H1 (cell line): ENCODE data around the gene METTL22. TPM values are rescaled to one million over a fixed set of nuclear protein-coding genes. Genes with fewer than 3 reads are reported as not detected.

ENCODE experiments used
- CTCF ChIA-PET: fragments of 300-600 bp; sonication (Branson Sonifier 250); formaldehyde crosslinking; loops from one replicate; lab custom pipeline; 2021; ENCODE audit not compliant: partially characterized antibody; lab: Charles Lee
- POLR2A ChIA-PET: fragments of 300-600 bp; sonication (Branson Sonifier 250); formaldehyde crosslinking; loops from one replicate; lab custom pipeline; 2021; ENCODE audit warnings: inconsistent platforms; ENCODE audit not compliant: partially characterized antibody; lab: Charles Lee
- DNase-seq, 2 experiments: peaks; one replicate each; pipeline versions ENCODE4 v3.0.0 to v3.0.0-alpha.2; 2010 to 2022; ENCODE audit warnings: low spot score in 2 of 2, low read depth in 1 of 2, mixed read lengths in 1 of 2
- FAIRE-seq: peaks from 2 replicates; lab custom pipeline; 2011; peaks lifted over from hg19 to GRCh38; lab: Jason Lieb, UNC
- H2AFZ ChIP-seq: 2 replicates; pipeline ENCODE4 v1.8.1; 2012; ENCODE audit warnings: low read length, inconsistent platforms
- H2AK5ac ChIP-seq: 2 replicates; pipeline ENCODE4 v1.6.1; 2013; ENCODE audit warnings: low read depth, low read length
- H2BK120ac ChIP-seq: replicated peaks from 2 replicates; pipeline ENCODE3; 2013; ENCODE audit warnings: low read depth, low read length, inconsistent platforms
- H2BK12ac ChIP-seq: 2 replicates; pipeline ENCODE4 v1.6.1; 2013; ENCODE audit warnings: low read depth, low read length
- H2BK15ac ChIP-seq: 2 replicates; pipeline ENCODE4 v1.6.1; 2013; ENCODE audit warnings: low read length
- H2BK20ac ChIP-seq: 2 replicates; pipeline ENCODE4 v1.6.1; 2013; ENCODE audit warnings: low read length
- H2BK5ac ChIP-seq: 2 replicates; pipeline ENCODE4 v1.6.1; 2013; ENCODE audit warnings: low read depth, low read length
- H3K14ac ChIP-seq: 2 replicates; pipeline ENCODE4 v1.6.1; 2013; ENCODE audit warnings: inconsistent platforms; ENCODE audit not compliant: insufficient read length
- H3K18ac ChIP-seq: 2 replicates; pipeline ENCODE4 v1.6.1; 2013; ENCODE audit warnings: low read length; ENCODE audit errors: extremely low read depth
- H3K23ac ChIP-seq: 2 replicates; pipeline ENCODE4 v1.6.1; 2013; ENCODE audit warnings: inconsistent platforms; ENCODE audit not compliant: insufficient read length
- H3K23me2 ChIP-seq: 2 replicates; pipeline ENCODE4 v1.6.1; 2013; ENCODE audit warnings: low read depth, low read length
- H3K27ac ChIP-seq: 2 replicates; pipeline ENCODE4 v1.6.1; 2011; ENCODE audit warnings: low read depth, low read length, inconsistent platforms
- H3K27me3 ChIP-seq, 4 experiments: replicated peaks in 1 of 4; 1 replicate in 1 of 4; 2 replicates in 3 of 4; pipeline versions ENCODE4 v1.6.1 to v1.8.1; 2011 to 2013; ENCODE audit warnings: low read length in 3 of 4, mild to moderate bottlenecking in 3 of 4, inconsistent platforms in 2 of 4, mixed read lengths in 2 of 4, moderate library complexity in 1 of 4; ENCODE audit not compliant: control insufficient read depth in 3 of 4, insufficient read depth in 3 of 4; ENCODE audit errors: extremely low read depth in 1 of 4
- H3K36me3 ChIP-seq, 4 experiments: 2 replicates each; pipeline versions ENCODE4 v1.6.1 to v1.8.1; 2011 to 2013; ENCODE audit warnings: mild to moderate bottlenecking in 4 of 4, low read length in 3 of 4, moderate library complexity in 2 of 4, control low read depth in 1 of 4, inconsistent platforms in 1 of 4; ENCODE audit not compliant: insufficient read depth in 4 of 4, control insufficient read depth in 2 of 4
- H3K4ac ChIP-seq: replicated peaks from 2 replicates; pipeline ENCODE3; 2013; ENCODE audit warnings: low read length, low read depth, mixed read lengths, inconsistent platforms; ENCODE audit not compliant: insufficient read length
- H3K4me1 ChIP-seq, 4 experiments: replicated peaks in 1 of 4; 1 replicate in 1 of 4; 2 replicates in 3 of 4; pipeline versions ENCODE4 v1.6.1 to v1.8.1; 2011 to 2013; ENCODE audit warnings: low read length in 3 of 4, inconsistent platforms in 2 of 4, mixed read lengths in 1 of 4; ENCODE audit not compliant: insufficient read depth in 4 of 4, control insufficient read depth in 3 of 4
- H3K4me2 ChIP-seq, 2 experiments: 2 replicates each; pipeline versions ENCODE4 v1.6.1 to v1.8.1; 2011 to 2013; ENCODE audit warnings: low read depth in 2 of 2, low read length in 2 of 2, control low read depth in 1 of 2, inconsistent platforms in 1 of 2, mild to moderate bottlenecking in 1 of 2; ENCODE audit not compliant: insufficient read depth in 1 of 2
- H3K4me3 ChIP-seq, 4 experiments: fragments of 200-600, 300-600 bp in 1 of 4; sonication (generic), shearing (Covaris generic), sonication (Bioruptor Twin) in 1 of 4; 2 replicates each; pipeline versions ENCODE4 v1.5.1 to v1.8.1; 2011 to 2016; ENCODE audit warnings: low read length in 4 of 4, low read depth in 3 of 4, control low read depth in 2 of 4, inconsistent platforms in 2 of 4, mild to moderate bottlenecking in 2 of 4, mixed read lengths in 1 of 4, moderate library complexity in 1 of 4; ENCODE audit not compliant: insufficient read depth in 2 of 4; ENCODE audit errors: extremely low read depth in 1 of 4
- H3K56ac ChIP-seq: replicated peaks from 2 replicates; pipeline ENCODE3; 2013; ENCODE audit warnings: low read depth, mild to moderate bottlenecking, mixed read lengths, low read length, inconsistent platforms; ENCODE audit not compliant: insufficient read length
- H3K79me1 ChIP-seq: 2 replicates; pipeline ENCODE4 v1.6.1; 2013; ENCODE audit warnings: low read depth, low read length, control low read depth
- H3K79me2 ChIP-seq, 2 experiments: 2 replicates each; pipeline versions ENCODE4 v1.6.1 to v1.8.1; 2012 to 2013; ENCODE audit warnings: low read length in 2 of 2, mild to moderate bottlenecking in 2 of 2, inconsistent platforms in 1 of 2; ENCODE audit not compliant: insufficient read depth in 2 of 2, control insufficient read depth in 1 of 2
- H3K9ac ChIP-seq, 4 experiments: replicated peaks in 1 of 4; 1 replicate in 1 of 4; 2 replicates in 3 of 4; pipeline versions ENCODE4 v1.6.1 to v1.8.1; 2011 to 2013; ENCODE audit warnings: low read depth in 3 of 4, low read length in 3 of 4, control low read depth in 2 of 4, mild to moderate bottlenecking in 2 of 4, moderate library complexity in 2 of 4, inconsistent platforms in 1 of 4; ENCODE audit errors: extremely low read depth in 1 of 4
- H3K9me3 ChIP-seq, 2 experiments: 2 replicates each; pipeline versions ENCODE4 v1.6.1 to v1.8.1; 2012 to 2013; ENCODE audit warnings: mild to moderate bottlenecking in 2 of 2, moderate library complexity in 2 of 2, control low read depth in 1 of 2, inconsistent platforms in 1 of 2, low read depth in 1 of 2, low read length in 1 of 2, mixed read lengths in 1 of 2; ENCODE audit not compliant: insufficient read depth in 2 of 2
- H4K20me1 ChIP-seq, 2 experiments: replicated peaks in 1 of 2; 2 replicates each; pipeline versions ENCODE3 to v1.8.1; 2011 to 2013; ENCODE audit warnings: inconsistent platforms in 2 of 2, low read length in 2 of 2, mild to moderate bottlenecking in 1 of 2; ENCODE audit not compliant: insufficient read depth in 2 of 2, control insufficient read depth in 1 of 2
- H4K5ac ChIP-seq: 2 replicates; pipeline ENCODE4 v1.6.1; 2013; ENCODE audit warnings: low read length, low read depth, mixed read lengths, inconsistent platforms; ENCODE audit not compliant: insufficient read length
- H4K8ac ChIP-seq: 2 replicates; pipeline ENCODE4 v1.8.0; 2013; ENCODE audit warnings: mild to moderate bottlenecking, moderate library complexity, low read length, inconsistent platforms; ENCODE audit not compliant: insufficient read depth; ENCODE audit errors: extremely low read depth
- H4K91ac ChIP-seq: replicated peaks from 2 replicates; pipeline ENCODE3; 2013; ENCODE audit warnings: low read length, mixed read lengths, inconsistent platforms; ENCODE audit not compliant: insufficient read length
- ASH2L ChIP-seq: fragments of 200-600, 300-600 bp; sonication (generic); IDR thresholded peaks from one replicate; pipeline ENCODE4 v1.7.1; 2017; ENCODE audit warnings: low read length
- CBX5 ChIP-seq: fragments of 300-800, 300-1000 bp; sonication (generic); IDR thresholded peaks from 2 replicates; pipeline ENCODE4 v1.7.1; 2016; ENCODE audit warnings: antibody characterized with exemption, low read length, low read depth
- CREB1 ChIP-seq: IDR thresholded peaks from 2 replicates; pipeline ENCODE4 v1.6.1; 2012; ENCODE audit warnings: inconsistent platforms
- CTBP2 ChIP-seq: IDR thresholded peaks from 2 replicates; pipeline ENCODE4 v1.7.0; 2011; ENCODE audit warnings: borderline replicate concordance, mild to moderate bottlenecking, moderate library complexity, mixed read lengths, low read length; ENCODE audit not compliant: insufficient read depth, insufficient read length
- KDM4A ChIP-seq: IDR thresholded peaks from one replicate; pipeline ENCODE4 v1.7.1; 2012; ENCODE audit warnings: low read depth, mild to moderate bottlenecking, moderate library complexity, low read length, inconsistent platforms; ENCODE audit not compliant: severe bottlenecking
- PHF8 ChIP-seq: fragments of 200-600 bp; sonication (generic); conservative IDR thresholded peaks from 2 replicates; pipeline ENCODE4 v1.7.1; 2012; ENCODE audit warnings: low read depth, mild to moderate bottlenecking, inconsistent platforms, low read length, moderate library complexity
- POLR2A ChIP-seq, 2 experiments: IDR thresholded peaks; 1 replicate in 1 of 2; 2 replicates in 1 of 2; pipeline ENCODE4 v1.6.1; 2011; ENCODE audit warnings: low read depth in 2 of 2, low read length in 2 of 2, mild to moderate bottlenecking in 2 of 2; ENCODE audit errors: control extremely low read depth in 1 of 2
- RXRA ChIP-seq: IDR thresholded peaks from 2 replicates; pipeline ENCODE4 v1.6.1; 2011; ENCODE audit warnings: low read depth, mild to moderate bottlenecking, low read length, moderate library complexity; ENCODE audit not compliant: insufficient read depth
- SP4 ChIP-seq: IDR thresholded peaks from 2 replicates; pipeline ENCODE4 v1.6.1; 2012; ENCODE audit warnings: low read length, inconsistent platforms
- SUZ12 ChIP-seq: fragments of 200-600 bp; sonication (generic); IDR thresholded peaks from 2 replicates; pipeline ENCODE4 v1.6.1; 2012; ENCODE audit warnings: mild to moderate bottlenecking, inconsistent platforms, low read length, moderate library complexity, mixed read lengths
- TAF1 ChIP-seq: IDR thresholded peaks from 2 replicates; pipeline ENCODE4 v1.6.1; 2011; ENCODE audit warnings: mild to moderate bottlenecking, low read depth, low read length
- TBP ChIP-seq: IDR thresholded peaks from 2 replicates; pipeline ENCODE4 v1.6.1; 2011; ENCODE audit warnings: low read depth, low read length, improper control_type of control experiment
- TEAD4 ChIP-seq: IDR thresholded peaks from 2 replicates; pipeline ENCODE4 v1.6.1; 2012; ENCODE audit warnings: low read depth, low read length, inconsistent platforms, mixed read lengths
- WGBS, 2 experiments: shearing (Covaris generic) in 1 of 2; methylation state at CpG; one replicate each; pipeline versions ENCODE4 v1.1.6 to v1.1.7; 2013 to 2015; ENCODE audit warnings: low lambda C conversion rate in 2 of 2, mixed read lengths in 2 of 2, inconsistent platforms in 1 of 2, low coverage in 1 of 2, missing lambda C conversion rate in 1 of 2; ENCODE audit not compliant: insufficient replicate concordance in 2 of 2, insufficient coverage in 1 of 2, insufficient read length in 1 of 2; ENCODE audit errors: extremely low coverage in 1 of 2, missing lambda C conversion rate in 1 of 2; 5-methylcytosine and 5-hydroxymethylcytosine counted together
- polyA plus RNA-seq, 7 experiments: library from polyadenylated mRNA; depleted of rRNA in 3 of 7; stranded (reverse) in 5 of 7; unstranded in 2 of 7; fragments of >200 nt in 5 of 7; fragments of 200-250 nt in 2 of 7; gene quantifications; 1 replicate in 5 of 7; 2 replicates in 1 of 7; 4 replicates in 1 of 7; pipeline versions ENCODE4 v1.2.1 to v1.2.3, GENCODE V29; 2011 to 2013; ENCODE audit warnings: missing spikeins in 2 of 7, mixed read lengths in 2 of 7
- total RNA-seq: library from RNA; stranded (reverse); fragmentation: NEBNext Ultra II Directional; extraction: Animal tissue kit (Norgen Biotek cat#: 25700); gene quantifications from 2 replicates; pipeline ENCODE4 v1.2.1, GENCODE V29; 2021

METTL22 gene
- total and polyA plus RNA-seq, 2 of the 8 experiments (the other 6 are each of a cell fraction or from before 2014, with no cell fraction given), result 56.7 to 85.2 TPM

DNA sequence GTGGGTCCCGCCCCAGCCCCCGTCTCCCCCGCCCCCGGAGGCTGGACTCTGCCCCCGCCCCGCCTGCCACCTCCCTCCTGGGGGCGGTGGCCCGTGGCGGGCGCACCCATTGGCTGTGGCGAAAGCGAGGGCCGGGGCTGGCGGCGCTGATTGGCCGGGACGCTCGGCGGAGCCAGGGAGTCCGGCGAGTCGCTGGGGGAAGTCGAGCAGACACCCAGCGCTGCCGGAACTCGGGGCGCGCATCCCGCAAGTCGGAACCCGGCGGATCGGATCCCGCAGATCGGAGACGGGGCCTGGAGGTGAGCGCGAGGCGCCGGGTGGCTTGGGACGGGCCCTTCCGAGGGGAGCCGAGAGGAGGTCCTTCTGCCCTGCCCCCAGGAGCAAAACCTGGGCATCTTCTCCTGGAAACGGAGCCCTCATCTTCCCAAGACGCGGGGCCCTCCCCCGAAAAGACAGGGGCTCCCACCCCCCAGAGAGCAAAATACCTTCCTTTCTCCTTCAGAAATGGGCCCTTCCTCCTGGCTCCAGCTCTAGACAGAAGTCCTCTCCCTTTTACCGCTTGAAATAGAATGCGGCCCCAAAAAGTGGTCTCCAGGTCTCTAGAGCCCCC lies 53.0 kb downstream of the METTL22 start, which contains the start of gene ABAT:
Gene ABAT, plus strand, starts transcription at position 205 of the 610 bp plus-strand sequence. CDS start 61,123 bp downstream, outside the sequence.
- H3K27ac ChIP-seq, result no peak within 1 kb of the TSS
- H3K79me1 ChIP-seq, result no peaks in the 10 kb centered on the region
- no peaks in the 10 kb centered on the region for H3K9me3 ChIP-seq
- H3K4me2 ChIP-seq, result peak within 1 kb of the TSS; percentile 84 to 86
- DNase-seq (peak in 1 of 2 experiments; percentile 91), FAIRE-seq (no peak)
- peak within 1 kb of the TSS; percentile 3 to 80 (median 34); a peak in 4 of 7 replicates for H3K9ac ChIP-seq
- no peak within 1 kb of the TSS; the same call in 1 of the 2 replicates for H2BK5ac ChIP-seq
- H3K4me3 ChIP-seq, result peak within 1 kb of the TSS; percentile 49 to 86 (median 66)
- no peak within 1 kb of the TSS for H4K91ac ChIP-seq
- no peaks in the 10 kb centered on the region for H3K79me2 ChIP-seq
- peaks cover 8% of the 10 kb centered on the region; the same call in 1 of the 2 replicates for H3K23me2 ChIP-seq
- H2BK20ac ChIP-seq, result no peak within 1 kb of the TSS
- H2BK15ac ChIP-seq, result no peak within 1 kb of the TSS; the same call in 1 of the 2 replicates
- peaks cover 0 to 6% of the 10 kb centered on the region in 2 experiments for H4K20me1 ChIP-seq
- no peak within 1 kb of the TSS for H3K56ac ChIP-seq
- peak within 1 kb of the TSS; percentile 97 for H2AFZ ChIP-seq
- CTCF ChIA-PET, result interaction anchor here (1.1 to 27.6 kb wide), 3 partner anchors 13 to 112 kb away, joined by 3 to 404 read pairs (median 4); partner anchors contain the start of genes PMM2 and TMEM186
- H4K5ac ChIP-seq, result peak within 1 kb of the TSS; percentile 76
- peaks cover 0 to 14% (median 9%) of the 10 kb centered on the region in 4 experiments; a peak in 6 of 7 replicates for H3K27me3 ChIP-seq
- H3K14ac ChIP-seq, result no peak within 1 kb of the TSS
- POLR2A ChIA-PET, result interaction anchor here (0.6 to 1.2 kb wide), 3 partner anchors 9 to 137 kb away, joined by 3 to 4 read pairs (median 3); no protein-coding TSS in a partner anchor
- no peak within 1 kb of the TSS for H3K23ac ChIP-seq
- no peak within 1 kb of the TSS for H2BK120ac ChIP-seq
- WGBS, 2 experiments, result 9% methylated on average over 16 of the region's 49 CpGs; no CpG with 5 or more reads in 1 of the 2 experiments
- H3K36me3 ChIP-seq, result no peaks in the 10 kb centered on the region
- peaks cover 0 to 7% (median 2%) of the 10 kb centered on the region in 4 experiments; a peak in 5 of 7 replicates for H3K4me1 ChIP-seq
- peak within 1 kb of the TSS; percentile 89 for H4K8ac ChIP-seq
- H3K18ac ChIP-seq, result no peak within 1 kb of the TSS; the same call in 1 of the 2 replicates
- H2BK12ac ChIP-seq, result peak within 1 kb of the TSS; percentile 50; the same call in 1 of the 2 replicates
- H3K4ac ChIP-seq, result peak within 1 kb of the TSS; percentile 50
- H2AK5ac ChIP-seq, result no peak within 1 kb of the TSS
- TF ChIP-seq RXRA (no peak), CREB1 (peak; percentile 9; the same call in 1 of the 2 replicates), TEAD4 (no peak), SP4 (no peak), POLR2A (IDR thresholded peaks at IDR 0.05; ENCODE audit: control extremely low read depth in 1 of 2, low read depth in 2 of 2, low read length in 2 of 2) (peak in 1 of 2 experiments; percentile 57; a peak in 2 of 3 replicates), CTBP2 (no peak), TBP (0 out of 2 replicates have a peak, but pooled peaks have one; percentile 45), KDM4A (peak; percentile 90), PHF8 (peak; percentile 39; the same call in 1 of the 2 replicates), SUZ12 (no peak), CBX5 (no peak), TAF1 (peak; percentile 55; the same call in 1 of the 2 replicates), ASH2L (peak; percentile 29)
